ENCODE measurements around the gene CHD2. TPM values are rescaled to one million over a fixed set of nuclear protein-coding genes. Genes with fewer than 3 reads are reported as not detected.

The CHD2 gene
- total RNA-seq, 1 experiment from 2014 or later, result 120 TPM

- TF ChIP-seq, protein P1, sequence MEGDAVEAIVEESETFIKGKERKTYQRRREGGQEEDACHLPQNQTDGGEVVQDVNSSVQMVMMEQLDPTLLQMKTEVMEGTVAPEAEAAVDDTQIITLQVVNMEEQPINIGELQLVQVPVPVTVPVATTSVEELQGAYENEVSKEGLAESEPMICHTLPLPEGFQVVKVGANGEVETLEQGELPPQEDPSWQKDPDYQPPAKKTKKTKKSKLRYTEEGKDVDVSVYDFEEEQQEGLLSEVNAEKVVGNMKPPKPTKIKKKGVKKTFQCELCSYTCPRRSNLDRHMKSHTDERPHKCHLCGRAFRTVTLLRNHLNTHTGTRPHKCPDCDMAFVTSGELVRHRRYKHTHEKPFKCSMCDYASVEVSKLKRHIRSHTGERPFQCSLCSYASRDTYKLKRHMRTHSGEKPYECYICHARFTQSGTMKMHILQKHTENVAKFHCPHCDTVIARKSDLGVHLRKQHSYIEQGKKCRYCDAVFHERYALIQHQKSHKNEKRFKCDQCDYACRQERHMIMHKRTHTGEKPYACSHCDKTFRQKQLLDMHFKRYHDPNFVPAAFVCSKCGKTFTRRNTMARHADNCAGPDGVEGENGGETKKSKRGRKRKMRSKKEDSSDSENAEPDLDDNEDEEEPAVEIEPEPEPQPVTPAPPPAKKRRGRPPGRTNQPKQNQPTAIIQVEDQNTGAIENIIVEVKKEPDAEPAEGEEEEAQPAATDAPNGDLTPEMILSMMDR (conservative IDR thresholded peaks at IDR 0.05), result no peak
- no peak for TF ChIP-seq EZH2 (IDR thresholded peaks at IDR 0.05; ENCODE audit: low read depth)
- peaks cover 58% of the 10 kb centered on the region for H4K20me1 ChIP-seq (ENCODE audit: insufficient read depth)
- H2AFZ ChIP-seq, result no peak overlapping the region
- H3K79me2 ChIP-seq (ENCODE audit: low read depth), result 0 out of 2 replicates have a peak, but pooled peaks cover 9% of the 10 kb centered on the region
- H3K27me3 ChIP-seq (ENCODE audit: insufficient read depth, low read depth), result no peaks in the 10 kb centered on the region
- no peak overlapping the region for H3K27ac ChIP-seq
- H3K9me3 ChIP-seq (ENCODE audit: insufficient read depth, low read depth), result no peaks in the 10 kb centered on the region
- peaks cover 50% of the 10 kb centered on the region for H3F3A ChIP-seq (ENCODE audit: insufficient read depth, low read depth)
- intact Hi-C loops (cut with micrococcal nuclease; ENCODE audit: unreplicated experiment), result no loop called here
- ChIA-PET POLR2A (ENCODE audit: unreplicated experiment) (no interaction called here), CTCF (no interaction called here)
- H3K4me2 ChIP-seq, result no peak overlapping the region
- no peak for DNase-seq
- no peak overlapping the region for H3K4me3 ChIP-seq
- H3K36me3 ChIP-seq (ENCODE audit: low read depth), result peaks cover 56% of the 10 kb centered on the region
- H3K4me1 ChIP-seq (replicated peaks; ENCODE audit: insufficient read depth), result no peaks in the 10 kb centered on the region
- H3K9me2 ChIP-seq (ENCODE audit: insufficient read depth), result no peaks in the 10 kb centered on the region
- no TSS peak for BruUV-seq (replicated peaks)
Observed at GRCh38 chr15:93024293-93024692, 124.2 kb downstream of the CHD2 start.

GRCh38 chr15:93024716-93025624, 124.8 kb downstream of the CHD2 start:
- TF ChIP-seq EZH2 (IDR thresholded peaks at IDR 0.05; ENCODE audit: low read depth), result no peak
- TF ChIP-seq, protein P1 (conservative IDR thresholded peaks at IDR 0.05), result no peak
- BruUV-seq (replicated peaks), result no TSS peak

DNA sequence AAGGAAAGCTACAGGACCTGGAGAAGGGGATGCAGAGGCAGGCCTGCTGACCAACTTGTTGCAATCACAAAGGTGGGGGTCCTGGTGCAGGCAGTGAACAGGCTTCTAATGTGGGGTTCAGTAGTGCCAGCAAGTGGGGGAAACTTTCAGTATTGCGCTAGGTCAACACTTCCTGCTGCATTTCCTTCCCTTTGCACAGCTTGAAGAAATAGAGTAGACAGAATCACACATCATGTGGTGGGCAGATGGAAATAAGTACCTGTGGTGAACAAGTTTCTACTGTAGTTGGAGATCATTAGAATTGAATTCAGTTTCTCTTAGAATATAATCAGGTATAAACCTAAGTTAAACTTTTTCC, 125.5 kb downstream of the CHD2 start:
- intact Hi-C loops (cut with micrococcal nuclease; ENCODE audit: unreplicated experiment), result no loop called here
- Histone ChIP-seq H3F3A (ENCODE audit: insufficient read depth, low read depth) (peaks cover 48% of the 10 kb centered on the region), H3K36me3 (ENCODE audit: low read depth) (peaks cover 44% of the 10 kb centered on the region), H3K79me2 (ENCODE audit: low read depth) (0 out of 2 replicates have a peak, but pooled peaks cover 9% of the 10 kb centered on the region), H3K9me2 (ENCODE audit: insufficient read depth) (no peaks in the 10 kb centered on the region), H3K27me3 (ENCODE audit: insufficient read depth, low read depth) (no peaks in the 10 kb centered on the region), H3K4me3 (no peak overlapping the region), H2AFZ (no peak overlapping the region), H3K27ac (no peak overlapping the region), H3K9me3 (ENCODE audit: insufficient read depth, low read depth) (no peaks in the 10 kb centered on the region), H3K4me2 (no peak overlapping the region), H3K4me1 (replicated peaks; ENCODE audit: insufficient read depth) (no peaks in the 10 kb centered on the region), H4K20me1 (ENCODE audit: insufficient read depth) (peaks cover 49% of the 10 kb centered on the region)
- ChIA-PET CTCF (no interaction called here), POLR2A (ENCODE audit: unreplicated experiment) (no interaction called here)
- no TSS peak for BruUV-seq (replicated peaks)
- DNase-seq, result no peak
- TF ChIP-seq EZH2 (IDR thresholded peaks at IDR 0.05; ENCODE audit: low read depth), result no peak
- TF ChIP-seq, protein P1 (conservative IDR thresholded peaks at IDR 0.05), result no peak

More at GRCh38 chr15:93024716-93025624, 124.8 kb downstream of the CHD2 start:
- CTCF ChIA-PET, result no interaction called here
- Histone ChIP-seq H4K20me1 (ENCODE audit: insufficient read depth) (peaks cover 55% of the 10 kb centered on the region), H3K4me2 (no peak overlapping the region), H3K9me3 (ENCODE audit: insufficient read depth, low read depth) (no peaks in the 10 kb centered on the region), H3K27ac (no peak overlapping the region), H3F3A (ENCODE audit: insufficient read depth, low read depth) (peaks cover 53% of the 10 kb centered on the region), H3K36me3 (ENCODE audit: low read depth) (peaks cover 50% of the 10 kb centered on the region), H3K4me1 (replicated peaks; ENCODE audit: insufficient read depth) (no peaks in the 10 kb centered on the region), H3K9me2 (ENCODE audit: insufficient read depth) (no peaks in the 10 kb centered on the region), H2AFZ (no peak overlapping the region), H3K27me3 (ENCODE audit: insufficient read depth, low read depth) (no peaks in the 10 kb centered on the region), H3K79me2 (ENCODE audit: low read depth) (0 out of 2 replicates have a peak, but pooled peaks cover 9% of the 10 kb centered on the region), H3K4me3 (no peak overlapping the region)
- POLR2A ChIA-PET (ENCODE audit: unreplicated experiment), result no interaction called here
- intact Hi-C loops (cut with micrococcal nuclease; ENCODE audit: unreplicated experiment), result no loop called here
- DNase-seq, result no peak
